GM19452 (cell line): ENCODE measurements around the gene PPP6R1.

Experiments used
- ATAC-seq: cut with Tn5 transposase; IDR thresholded peaks from one replicate; pipeline ENCODE4 v1.9.1; 2021; ENCODE audit not compliant: unreplicated experiment

PPP6R1 gene

DNA sequence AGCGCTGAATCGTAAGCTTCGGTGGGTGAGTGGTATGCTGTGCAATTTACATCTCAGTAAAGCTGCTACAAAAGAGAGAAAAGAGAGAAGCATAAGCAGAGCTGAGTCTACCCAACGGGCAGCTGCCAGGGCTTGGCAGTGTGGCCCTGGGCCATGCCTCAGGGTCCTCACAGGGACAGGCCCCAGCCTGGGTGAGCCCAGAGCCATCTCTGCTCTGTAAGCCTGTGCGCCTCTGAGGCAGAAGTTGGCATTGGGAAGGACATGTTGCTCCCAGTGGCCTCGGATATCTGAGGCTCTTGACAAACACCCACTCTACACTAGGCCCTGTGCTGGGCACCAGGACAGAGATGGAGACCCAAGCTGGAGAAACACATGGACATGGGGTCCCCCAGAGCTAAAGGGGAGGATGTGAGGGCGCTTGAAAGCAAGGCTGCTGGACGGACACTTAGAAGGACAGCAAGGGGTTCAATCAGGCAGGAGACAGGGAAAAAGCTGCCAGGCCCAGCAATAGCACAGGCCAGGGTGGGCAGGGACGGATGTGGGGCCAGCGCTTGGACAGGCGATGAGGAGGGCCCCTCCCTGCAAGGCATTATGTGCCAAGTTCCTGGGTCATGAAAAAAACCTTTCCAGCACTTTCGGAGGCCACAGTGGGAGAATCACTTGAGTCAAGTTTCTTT lies 14.7 kb downstream of the PPP6R1 start:
- no peak for ATAC-seq

- no peak for ATAC-seq
Measured at GRCh38 chr19:55242517-55242916, 16.3 kb downstream of the PPP6R1 start.

DNA sequence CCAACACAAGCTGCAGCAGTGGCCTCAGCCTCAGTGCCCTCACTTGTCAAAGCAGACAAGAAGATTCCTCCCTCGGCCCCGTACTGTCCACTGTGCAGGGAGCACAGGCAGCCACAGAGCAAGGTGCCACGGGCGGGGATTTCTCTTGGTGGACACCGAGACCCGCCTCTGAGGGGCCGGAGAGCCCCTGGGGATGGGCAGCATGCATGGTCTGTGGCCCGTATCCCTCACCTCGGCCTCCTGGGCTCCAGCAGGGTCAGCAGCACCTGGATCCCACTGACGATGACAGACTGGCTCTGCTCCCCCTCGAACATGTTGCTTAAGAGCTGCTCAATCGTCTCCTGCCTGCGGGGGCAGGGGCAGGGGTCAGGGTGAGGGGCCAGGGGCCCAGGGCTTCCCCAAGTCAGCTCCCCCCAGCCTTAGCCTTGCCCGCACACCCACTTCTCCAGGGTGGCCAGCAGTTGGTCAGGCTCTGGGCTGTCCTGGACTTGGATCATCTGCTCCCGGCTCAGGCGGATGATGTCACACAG lies 16.8 kb downstream of the PPP6R1 start:
- ATAC-seq, result no peak

DNA sequence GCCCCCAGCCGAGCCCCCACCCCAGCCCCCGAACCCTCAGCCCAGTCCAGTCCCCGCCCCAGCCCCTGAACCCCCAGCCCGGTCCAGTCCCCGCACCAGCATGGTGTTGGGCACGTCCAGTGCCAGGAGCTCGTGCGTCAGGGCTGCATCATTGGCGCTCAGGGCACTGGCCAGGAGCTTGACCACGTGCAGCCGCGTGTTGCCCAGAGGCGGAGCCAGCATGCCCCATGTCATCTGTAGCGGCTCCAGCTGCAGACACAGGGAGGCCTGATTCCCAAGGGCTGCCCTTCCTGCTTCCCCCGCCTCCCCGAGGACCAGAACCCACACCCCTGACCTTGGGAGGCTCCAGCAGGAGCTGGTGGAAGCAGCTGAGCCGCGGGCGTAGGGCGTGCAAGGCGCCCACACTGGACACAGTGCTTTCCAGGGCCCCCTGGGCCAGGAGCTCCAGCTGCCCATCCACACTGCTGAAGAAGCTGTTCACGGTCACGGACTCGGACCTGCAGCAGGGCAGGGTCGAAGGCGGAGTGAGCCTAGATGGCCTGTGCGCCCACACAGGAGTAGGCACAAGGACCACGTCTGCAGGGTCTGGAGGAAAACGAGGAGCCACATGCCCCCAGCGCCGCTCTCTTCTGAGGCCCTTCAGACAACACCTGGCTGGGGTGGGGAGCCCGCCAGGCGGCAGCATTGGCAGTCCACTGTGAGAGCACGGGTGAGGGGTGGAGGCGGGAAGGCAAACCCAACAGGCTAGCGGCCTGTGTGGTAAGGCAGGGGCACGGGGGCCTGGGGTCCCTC lies 17.5 kb downstream of the PPP6R1 start:
- ATAC-seq, result no peak

DNA sequence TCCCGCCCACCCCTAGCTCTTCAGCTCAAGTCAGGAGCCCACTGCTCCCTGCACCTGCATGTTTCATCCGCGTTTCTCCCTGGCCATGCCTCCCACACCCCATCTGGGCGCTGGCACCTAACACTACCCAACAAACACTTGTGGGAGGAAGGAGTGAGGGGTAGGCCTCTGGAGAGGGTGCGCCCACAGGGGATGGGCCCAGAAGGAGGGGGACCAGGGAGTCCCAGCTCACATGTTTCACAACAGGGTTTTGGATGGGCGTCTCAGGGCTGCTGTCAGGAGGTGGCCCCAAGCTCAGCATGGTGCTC lies 18.1 kb downstream of the PPP6R1 start:
- ATAC-seq, result no peak

- ATAC-seq, result no peak
Measured at GRCh38 chr19:55239004-55239403, 19.8 kb downstream of the PPP6R1 start.

GRCh38 chr19:55238030-55238429 lies 20.8 kb downstream of the PPP6R1 start:
- no peak for ATAC-seq

DNA sequence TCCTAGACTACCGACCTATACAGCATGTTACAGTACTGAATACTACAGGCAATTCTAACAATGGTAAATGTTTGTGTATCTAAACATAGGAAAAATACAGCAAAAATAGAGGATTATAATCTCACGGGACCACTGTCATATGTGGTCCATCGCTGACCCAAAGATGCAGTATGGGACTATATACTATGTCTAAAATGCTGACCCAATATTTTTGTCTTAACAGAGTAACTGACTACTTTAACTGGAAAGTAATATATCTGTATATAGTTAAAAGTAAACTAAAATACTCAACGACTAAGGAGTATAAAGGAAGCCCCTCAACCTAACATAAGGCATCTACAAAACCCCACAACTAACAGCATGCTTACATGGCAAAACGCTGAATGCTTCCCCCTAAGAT lies 25.8 kb downstream of the PPP6R1 start:
- no peak for ATAC-seq

DNA sequence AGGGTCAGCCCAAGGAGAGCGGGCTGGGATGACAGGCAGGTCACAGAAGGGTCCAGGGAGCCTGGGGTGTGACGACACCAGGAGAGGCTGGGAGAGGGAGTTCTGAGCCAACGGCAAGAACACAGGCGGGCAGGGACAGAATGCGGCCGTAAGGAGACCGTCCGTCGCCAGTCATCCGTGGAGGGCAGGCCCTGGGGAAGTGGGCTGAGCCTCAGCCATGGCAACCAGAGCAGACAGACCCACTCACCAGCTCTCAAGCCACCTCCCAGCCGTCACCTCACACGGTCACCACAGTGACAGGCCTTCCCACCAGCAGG lies 26.6 kb downstream of the PPP6R1 start:
- no peak for ATAC-seq

DNA sequence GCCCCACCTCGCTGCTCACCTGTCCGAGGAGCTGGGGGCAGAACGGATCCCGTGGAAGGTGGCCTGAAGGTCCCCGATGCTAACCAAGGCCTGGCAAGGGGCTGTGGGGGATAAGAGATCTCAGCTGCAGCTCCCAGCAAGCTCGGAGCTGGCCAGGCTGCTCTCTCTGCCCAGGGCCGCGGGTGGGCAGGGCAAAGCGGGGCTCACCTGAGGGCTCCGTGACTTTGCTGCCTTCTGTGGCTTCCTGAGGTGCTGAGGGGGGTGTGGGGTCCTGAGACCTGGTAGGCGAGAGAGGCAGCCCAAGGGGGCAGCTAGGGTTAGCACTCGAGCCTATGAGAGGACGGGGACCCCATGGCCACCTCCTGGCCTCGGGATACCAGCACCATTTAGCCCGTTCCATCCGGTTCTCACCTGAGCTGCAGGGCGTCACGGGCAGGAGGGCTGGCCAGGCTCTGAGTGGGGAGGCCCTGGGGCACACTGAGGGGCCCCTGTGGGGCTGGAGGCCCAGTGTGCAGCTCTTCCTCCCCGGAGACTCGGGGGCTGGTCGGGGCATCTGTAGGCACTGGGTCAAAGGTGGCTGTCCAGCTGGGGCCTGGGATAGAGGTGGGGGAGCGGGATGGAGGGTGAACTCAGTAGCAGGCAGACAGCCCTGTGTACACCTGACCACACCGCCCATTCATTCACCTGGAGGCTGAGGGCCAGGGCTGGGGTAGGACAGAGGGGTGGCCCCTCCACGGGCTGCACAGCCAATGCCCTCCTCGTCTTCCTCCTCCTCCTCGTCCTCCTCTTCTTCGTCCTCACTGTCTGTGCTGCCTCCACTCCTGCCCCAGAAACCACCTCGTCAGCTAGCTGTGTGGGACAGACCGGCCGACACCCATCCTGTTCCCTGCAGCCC lies 27.2 kb downstream of the PPP6R1 start:
- no peak for ATAC-seq

GRCh38 chr19:55230780-55231179 lies 28.0 kb downstream of the PPP6R1 start:
- ATAC-seq, result no peak

DNA sequence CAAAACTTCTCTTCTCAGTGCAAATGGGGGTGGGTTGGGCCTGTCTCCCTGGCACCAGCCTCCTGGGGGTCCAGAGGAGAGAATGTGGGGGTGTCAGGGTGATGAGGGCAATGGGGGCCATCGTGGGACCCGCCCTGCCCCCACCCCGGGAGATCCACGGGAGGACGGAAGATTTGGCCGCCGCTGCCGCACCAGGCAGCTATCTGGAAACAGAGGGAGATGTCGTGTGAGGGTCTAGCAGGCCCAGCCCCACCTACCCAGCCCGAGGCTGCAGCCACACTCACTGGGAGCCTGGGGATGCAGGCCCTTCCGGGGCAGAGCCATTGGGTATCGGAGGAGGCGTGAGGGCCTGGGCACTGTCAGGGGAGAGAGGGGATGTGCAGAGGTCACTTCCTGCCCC lies 28.5 kb downstream of the PPP6R1 start:
- ATAC-seq, result no peak

DNA sequence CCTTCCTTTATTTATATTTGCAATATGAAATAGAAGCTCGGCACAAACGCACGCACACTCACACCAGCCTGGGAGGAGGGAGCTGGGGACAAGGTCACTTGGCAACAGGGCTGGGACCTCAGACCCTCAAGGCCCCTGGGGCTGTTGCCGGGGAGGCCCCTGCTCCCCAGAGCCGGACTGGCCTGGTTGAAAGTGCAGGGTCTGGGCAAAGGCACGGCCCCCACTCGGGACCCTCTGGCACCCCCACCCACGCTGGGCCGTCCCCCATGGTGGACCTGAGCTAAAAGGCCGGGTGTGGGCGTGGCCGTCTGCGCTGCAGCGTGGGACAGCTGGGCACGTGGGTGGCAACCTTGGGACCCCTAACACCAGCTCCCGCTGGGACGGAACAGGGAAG lies 29.0 kb downstream of the PPP6R1 start:
- no peak for ATAC-seq

DNA sequence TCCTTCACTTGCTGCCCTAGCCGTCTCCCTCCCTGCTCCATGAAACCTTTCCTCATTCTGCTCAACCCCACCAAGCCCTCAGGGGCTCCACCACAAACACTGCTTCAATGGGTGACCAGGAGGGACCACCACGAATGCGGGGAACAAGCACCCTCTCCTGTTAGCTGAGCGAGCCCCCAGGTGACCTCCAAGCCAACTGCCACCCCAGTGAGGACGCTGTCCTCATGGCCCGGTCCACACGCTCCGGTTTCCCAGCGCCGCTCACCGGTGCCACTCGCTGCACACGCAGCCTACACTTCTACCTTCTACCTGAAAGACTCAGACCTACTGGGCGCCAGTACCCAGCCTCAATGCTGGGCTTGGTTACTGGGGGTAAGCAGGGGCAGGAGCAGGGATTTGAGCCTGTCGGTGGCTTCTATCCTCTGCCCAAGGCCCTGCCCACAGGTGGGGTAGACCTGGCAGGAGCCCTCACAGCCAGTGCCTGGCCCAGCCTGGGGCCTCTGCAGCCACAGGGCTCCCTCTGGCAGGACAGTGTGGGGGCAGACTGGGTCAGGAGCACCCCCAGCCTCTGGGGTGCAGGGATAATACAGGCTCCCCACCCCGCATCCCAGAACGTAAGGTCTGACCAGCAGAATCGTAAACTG lies 29.6 kb downstream of the PPP6R1 start:
- ATAC-seq, result no peak

- no peak for ATAC-seq
Measured at GRCh38 chr19:55228403-55229031, 30.3 kb downstream of the PPP6R1 start, which contains the start of gene TMEM86B. Gene TMEM86B, minus strand, starts transcription at chr19:55228763. Its CDS starts 22 bp downstream, at chr19:55228741.

DNA sequence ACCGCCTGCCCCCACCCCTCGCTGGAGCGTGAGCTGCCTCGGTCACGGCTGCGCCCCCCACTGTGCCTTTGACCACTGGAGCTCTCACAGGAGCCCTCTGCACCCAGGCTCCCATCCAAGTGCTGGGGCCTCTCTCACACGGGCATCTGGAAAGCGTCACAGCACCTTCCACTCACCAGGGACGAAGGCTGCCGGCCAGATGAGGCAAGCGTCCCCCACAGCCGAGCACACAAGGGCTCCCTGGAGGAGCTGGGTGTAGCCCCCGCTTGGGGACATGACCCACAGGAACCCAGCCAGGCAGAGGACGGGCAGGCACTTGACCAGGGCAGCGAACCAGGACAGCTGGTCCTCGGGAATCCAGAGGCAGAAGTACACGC lies 30.8 kb downstream of the PPP6R1 start:
- ATAC-seq, result no peak

DNA sequence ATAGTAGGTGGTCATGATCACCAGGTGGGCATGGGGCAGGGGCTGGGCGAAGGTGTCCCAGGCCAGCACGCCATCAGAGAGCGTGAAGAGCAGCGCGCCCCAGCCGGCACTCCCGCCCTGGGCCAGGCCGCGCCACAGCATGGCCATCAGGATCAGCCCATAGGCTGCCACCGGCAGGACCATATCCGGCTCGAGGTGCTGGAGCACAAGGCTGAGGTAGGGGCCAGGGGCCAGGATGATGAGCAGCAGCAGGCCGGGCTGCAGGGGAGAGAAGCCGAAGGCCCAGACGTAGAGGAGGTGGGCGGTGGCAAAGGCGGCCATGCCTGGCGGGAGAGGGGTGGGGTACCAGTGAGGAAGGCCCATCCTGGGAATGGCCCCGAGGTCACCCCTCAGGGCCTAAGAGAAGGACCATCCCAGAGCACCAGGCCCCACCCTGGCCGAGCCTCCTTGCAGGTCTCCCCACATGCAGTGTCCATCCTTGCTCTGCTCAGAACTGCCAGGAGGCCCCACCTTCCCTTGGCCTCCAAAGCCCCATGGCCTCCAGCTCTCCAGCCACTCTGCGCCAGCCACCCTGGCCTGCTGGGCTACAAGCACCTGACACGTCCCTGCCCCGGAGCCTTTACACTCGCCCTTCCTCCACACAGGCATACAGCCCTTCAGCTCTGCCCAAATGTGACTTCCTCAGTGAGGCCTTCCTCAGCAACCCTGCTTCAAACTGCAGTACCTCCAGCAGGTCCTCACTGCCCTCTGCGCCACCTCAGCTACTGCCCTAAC lies 31.4 kb downstream of the PPP6R1 start:
- no peak for ATAC-seq

DNA sequence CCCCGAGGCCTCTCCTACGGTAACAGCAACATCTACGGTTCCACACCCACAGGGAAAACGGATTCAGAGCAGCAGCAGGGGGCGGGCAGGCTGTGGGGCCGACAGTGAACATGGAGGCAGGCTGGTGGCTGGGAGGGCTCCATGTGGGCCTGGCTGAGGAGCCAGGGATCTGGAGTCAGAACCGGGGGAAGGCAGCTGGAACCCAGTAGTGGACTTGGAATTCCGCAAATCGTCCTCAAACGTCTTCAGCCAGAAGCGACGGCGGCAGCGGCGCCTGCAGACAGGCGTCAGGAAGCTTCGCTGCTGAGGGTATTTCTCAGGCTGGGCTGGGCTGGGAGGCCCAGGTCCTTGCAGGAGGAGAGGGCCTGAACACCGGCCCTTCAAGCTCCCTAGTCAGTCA lies 32.0 kb downstream of the PPP6R1 start:
- ATAC-seq, result no peak

GRCh38 chr19:55226273-55226672 lies 32.5 kb downstream of the PPP6R1 start:
- ATAC-seq, result no peak

DNA sequence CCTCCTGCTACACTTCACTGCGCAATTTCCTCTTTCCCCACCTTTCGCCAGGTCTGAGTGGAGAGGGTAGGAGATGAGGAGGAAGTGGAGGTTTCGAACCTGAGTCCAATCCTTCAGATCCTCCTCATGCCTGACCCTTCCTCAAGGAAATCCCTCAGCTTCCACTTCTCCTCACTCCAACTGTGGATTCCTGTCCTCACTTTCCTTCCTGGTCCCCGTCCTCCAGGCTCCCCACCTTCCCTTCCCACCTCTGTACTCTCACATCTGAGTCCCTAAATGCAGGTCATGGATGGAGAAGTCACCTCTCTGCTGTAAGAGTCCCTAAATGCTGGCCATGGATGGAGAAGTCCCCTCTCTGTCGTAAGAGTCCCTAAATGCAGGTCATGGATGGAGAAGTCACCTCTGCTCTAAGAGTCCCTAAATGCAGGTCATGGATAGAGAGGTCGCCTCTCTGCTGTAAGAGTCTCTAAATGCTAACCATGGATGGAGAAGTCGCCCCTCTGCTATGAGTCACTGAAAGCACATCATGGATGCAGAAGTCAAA lies 33.3 kb downstream of the PPP6R1 start:
- no peak for ATAC-seq
